ENCODE data around the gene HOXA5.

- TF ChIP-seq MAX (IDR thresholded peaks at IDR 0.05; ENCODE audit: insufficient read depth, insufficient read length) (no peak), POLR2AphosphoS5 (IDR thresholded peaks at IDR 0.05; ENCODE audit: insufficient read depth, low read depth, low read length) (no peak), EZH2 (IDR thresholded peaks at IDR 0.05; ENCODE audit: borderline replicate concordance, low read depth, low read length, severe bottlenecking) (no peak), CTCF (IDR thresholded peaks at IDR 0.05; ENCODE audit: extremely low read depth in 1 of 2, insufficient read depth in 1 of 2, low read depth in 1 of 2, low read length in 2 of 2) (no peak), JUN (IDR thresholded peaks at IDR 0.05; ENCODE audit: borderline replicate concordance, insufficient read depth, insufficient read length, low read depth) (no peak), MYC (IDR thresholded peaks at IDR 0.05; ENCODE audit: low read depth, low read length) (no peak), POLR2A (IDR thresholded peaks at IDR 0.05; ENCODE audit: low read depth, low read length) (no peak), FOS (IDR thresholded peaks at IDR 0.05; ENCODE audit: borderline replicate concordance, insufficient read depth, low read length) (no peak)
Observed at GRCh38 chr7:27175626-27176523, 32.4 kb upstream of the HOXA5 start.
